ENCODE data around the gene HOXB5.

The HOXB5 gene

GRCh38 chr17:48617471-48618255 is 24.1 kb upstream of the HOXB5 start:
- DNase-seq (ENCODE audit: low read depth) = no peak
- no peak overlapping the region for H3K4me3 ChIP-seq (ENCODE audit: low read depth, low read length)
- no peak for TF ChIP-seq POLR2A (IDR thresholded peaks at IDR 0.05; ENCODE audit: extremely low read depth, insufficient read length)
- no peak for TF ChIP-seq MYC (IDR thresholded peaks at IDR 0.05; ENCODE audit: low read depth, low read length)
- no peak for TF ChIP-seq MAX (IDR thresholded peaks at IDR 0.05; ENCODE audit: low read depth, low read length)

DNA sequence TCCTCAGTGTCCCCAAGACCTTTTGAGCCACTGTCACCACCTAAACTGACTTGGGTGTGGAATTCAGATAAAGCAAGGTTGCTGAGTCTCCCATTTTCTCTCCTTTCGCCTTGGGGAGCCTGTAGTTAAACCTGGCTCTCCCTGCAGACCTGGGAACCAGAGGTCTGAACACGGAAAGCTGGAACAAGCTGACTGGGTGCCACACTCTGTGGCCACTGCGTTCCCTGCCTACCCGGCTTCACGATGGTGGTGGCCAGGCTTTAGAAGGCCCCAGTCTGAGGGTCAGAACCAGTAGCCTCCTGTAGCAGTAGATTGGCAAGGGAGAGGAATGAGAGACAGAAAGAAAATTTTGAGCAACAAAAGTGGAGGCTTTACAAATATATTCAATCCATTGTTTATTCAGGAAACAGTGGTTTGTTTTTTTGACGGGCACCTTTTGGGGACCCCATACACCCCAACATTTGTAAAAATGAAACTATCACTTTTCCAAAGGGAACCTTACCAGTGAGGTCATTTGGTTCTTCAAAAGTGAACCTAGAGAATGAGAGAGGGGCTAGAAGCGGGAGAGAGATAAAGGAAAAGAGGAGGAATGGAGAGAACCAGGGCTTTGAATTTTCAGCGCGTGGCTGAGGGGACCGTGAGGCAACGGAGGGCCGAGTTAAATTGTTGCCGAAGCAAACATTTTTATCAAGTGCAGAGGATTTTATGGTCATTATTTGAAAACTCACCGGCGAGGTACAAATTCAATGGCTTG is 23.3 kb upstream of the HOXB5 start:
- TF ChIP-seq, protein P1, sequence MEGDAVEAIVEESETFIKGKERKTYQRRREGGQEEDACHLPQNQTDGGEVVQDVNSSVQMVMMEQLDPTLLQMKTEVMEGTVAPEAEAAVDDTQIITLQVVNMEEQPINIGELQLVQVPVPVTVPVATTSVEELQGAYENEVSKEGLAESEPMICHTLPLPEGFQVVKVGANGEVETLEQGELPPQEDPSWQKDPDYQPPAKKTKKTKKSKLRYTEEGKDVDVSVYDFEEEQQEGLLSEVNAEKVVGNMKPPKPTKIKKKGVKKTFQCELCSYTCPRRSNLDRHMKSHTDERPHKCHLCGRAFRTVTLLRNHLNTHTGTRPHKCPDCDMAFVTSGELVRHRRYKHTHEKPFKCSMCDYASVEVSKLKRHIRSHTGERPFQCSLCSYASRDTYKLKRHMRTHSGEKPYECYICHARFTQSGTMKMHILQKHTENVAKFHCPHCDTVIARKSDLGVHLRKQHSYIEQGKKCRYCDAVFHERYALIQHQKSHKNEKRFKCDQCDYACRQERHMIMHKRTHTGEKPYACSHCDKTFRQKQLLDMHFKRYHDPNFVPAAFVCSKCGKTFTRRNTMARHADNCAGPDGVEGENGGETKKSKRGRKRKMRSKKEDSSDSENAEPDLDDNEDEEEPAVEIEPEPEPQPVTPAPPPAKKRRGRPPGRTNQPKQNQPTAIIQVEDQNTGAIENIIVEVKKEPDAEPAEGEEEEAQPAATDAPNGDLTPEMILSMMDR (IDR thresholded peaks at IDR 0.05; ENCODE audit: low read depth, low read length) = no peak
- no peak for DNase-seq (ENCODE audit: low read depth)
- no peak overlapping the region for H3K4me3 ChIP-seq (ENCODE audit: low read depth, low read length)

DNA sequence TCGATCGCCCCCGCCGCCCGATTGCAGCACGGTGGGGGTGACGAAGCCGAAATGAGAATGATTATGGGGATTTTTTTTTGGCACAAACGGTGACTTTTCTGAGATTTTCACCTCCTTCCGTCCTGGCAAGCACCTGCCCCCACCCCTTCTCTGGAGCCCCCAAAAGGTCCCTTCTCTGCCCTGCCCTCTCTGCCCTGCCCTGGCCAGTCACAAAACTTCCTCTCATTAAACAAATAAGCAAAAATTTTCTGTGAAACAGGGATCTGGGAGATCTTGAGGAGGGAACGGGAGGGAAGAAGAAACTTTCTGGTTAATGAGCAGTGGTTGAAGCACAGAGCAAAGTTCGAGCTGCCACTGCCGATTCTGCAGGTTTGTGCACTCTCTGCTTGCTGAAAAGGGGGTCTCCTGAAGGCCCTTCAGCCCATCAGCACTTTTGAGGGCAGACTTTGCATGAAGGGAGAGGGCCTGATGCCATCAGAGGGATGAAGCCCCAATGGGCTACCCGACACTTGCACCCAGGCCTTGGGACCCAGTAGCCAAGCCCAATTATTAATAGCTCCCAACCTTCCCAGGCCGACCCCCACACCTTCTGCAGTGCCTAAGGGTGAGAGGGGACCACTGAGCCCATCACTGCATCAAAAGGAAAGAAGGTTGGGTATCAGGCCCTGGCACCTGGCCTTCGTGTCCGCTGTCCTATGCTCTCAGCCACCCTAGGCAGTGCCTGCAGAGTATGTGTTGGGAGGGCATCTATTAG is 22.6 kb upstream of the HOXB5 start:
- no peak overlapping the region for H3K4me3 ChIP-seq (ENCODE audit: low read depth, low read length)
- TF ChIP-seq MYC (IDR thresholded peaks at IDR 0.05; ENCODE audit: low read depth, low read length) = no peak
- no peak for TF ChIP-seq MAX (IDR thresholded peaks at IDR 0.05; ENCODE audit: low read depth, low read length)
- TF ChIP-seq, protein P1 (IDR thresholded peaks at IDR 0.05; ENCODE audit: low read depth, low read length) = no peak
- no peak for TF ChIP-seq POLR2A (IDR thresholded peaks at IDR 0.05; ENCODE audit: extremely low read depth, insufficient read length)
- no peak for DNase-seq (ENCODE audit: low read depth)

DNA sequence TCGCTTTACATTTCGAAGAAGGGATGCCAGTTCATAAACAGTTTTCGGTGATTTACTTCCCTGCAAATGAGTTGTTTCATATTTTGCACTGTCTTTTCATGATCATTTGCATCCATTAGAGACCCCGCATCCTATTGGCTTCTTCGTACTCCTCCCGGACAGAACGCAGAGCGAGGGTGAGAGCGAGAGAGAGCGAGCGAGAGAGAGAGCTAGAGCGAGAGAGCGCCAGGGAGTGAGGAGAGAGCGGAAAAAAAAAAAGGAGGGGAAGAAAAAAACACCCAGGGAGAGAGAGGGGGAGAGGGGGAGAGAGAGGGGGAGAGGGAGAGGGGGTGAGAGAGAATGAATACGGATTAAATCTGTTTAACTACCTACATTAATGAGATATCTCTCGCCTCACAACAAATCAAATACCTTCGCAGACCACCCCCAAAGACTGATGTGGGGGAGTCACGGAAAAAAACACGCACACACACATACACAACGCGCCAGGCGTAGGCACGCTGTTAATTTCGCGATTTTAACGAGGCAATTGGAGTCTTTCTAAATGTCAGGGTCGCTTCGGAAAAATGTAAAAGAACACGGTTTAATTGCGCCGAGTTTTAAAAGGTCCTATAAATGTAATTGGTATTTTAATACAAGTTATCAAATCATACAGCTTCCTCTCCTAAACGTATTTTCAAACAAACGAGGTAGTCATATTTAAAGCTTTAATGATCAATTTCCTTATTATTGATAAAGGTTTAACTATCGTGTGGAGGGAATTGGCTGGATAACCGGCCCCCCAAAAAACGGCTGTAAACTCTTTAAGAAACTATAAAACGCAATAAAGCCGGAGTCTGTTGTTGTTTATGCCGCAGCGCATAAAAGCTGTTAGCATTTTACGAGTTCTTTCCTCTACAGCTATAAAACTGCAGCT is 21.7 kb upstream of the HOXB5 start, which contains the start of gene HOXB8:
Gene HOXB8 (minus strand): TSS at position 246 of the 916 bp plus-strand sequence. CDS start 588 bp downstream, outside the sequence.
- TF ChIP-seq MAX (IDR thresholded peaks at IDR 0.05; ENCODE audit: low read depth, low read length) (no peak), POLR2A (IDR thresholded peaks at IDR 0.05; ENCODE audit: extremely low read depth, insufficient read length) (no peak)
- H3K4me3 ChIP-seq (ENCODE audit: low read depth, low read length) = no peak within 1 kb of the TSS
- no peak for DNase-seq (ENCODE audit: low read depth)

- DNase-seq (ENCODE audit: low read depth) = no peak
- TF ChIP-seq, protein P1 (IDR thresholded peaks at IDR 0.05; ENCODE audit: low read depth, low read length) = no peak
- TF ChIP-seq MAX (IDR thresholded peaks at IDR 0.05; ENCODE audit: low read depth, low read length) (no peak), POLR2A (IDR thresholded peaks at IDR 0.05; ENCODE audit: extremely low read depth, insufficient read length) (no peak), MYC (IDR thresholded peaks at IDR 0.05; ENCODE audit: low read depth, low read length) (no peak)
- no peak overlapping the region for H3K4me3 ChIP-seq (ENCODE audit: low read depth, low read length)
Measured at GRCh38 chr17:48613862-48614694, 20.5 kb upstream of the HOXB5 start.

All from NB4 (cell line).